GM23338 (cell line): ENCODE measurements around the gene USP3. TPM values are rescaled to one million over a fixed set of nuclear protein-coding genes. Genes with fewer than 3 reads are reported as not detected.

ENCODE experiments used
- ATAC-seq: fragments of 200-7000 bp; cut with Tn5 transposase; 3 replicates; pipeline ENCODE4 v1.9.1; 2020
- DNase-seq: peaks from one replicate; pipeline ENCODE4 v3.0.0-alpha.2; 2015; ENCODE audit warnings: low spot score
- H2AFZ ChIP-seq: fragments of 200-600 bp; sonication (generic); 2 replicates; pipeline ENCODE4 v1.8.0; 2016; ENCODE audit warnings: antibody characterized with exemption, mild to moderate bottlenecking, moderate library complexity
- H3F3A ChIP-seq: fragments of 200-600 bp; sonication (generic); replicated peaks from 2 replicates; pipeline ENCODE4 v1.8.0; 2017; ENCODE audit warnings: antibody characterized with exemption, mixed run types, low read depth
- H3K27ac ChIP-seq: fragments of 200-600 bp; sonication (generic); 2 replicates; pipeline ENCODE4 v1.6.1; 2016; ENCODE audit warnings: low read depth
- H3K27me3 ChIP-seq: fragments of 200-600 bp; sonication (generic); 2 replicates; pipeline ENCODE4 v1.8.0; 2016; ENCODE audit warnings: mild to moderate bottlenecking, mixed run types, moderate library complexity; ENCODE audit not compliant: insufficient read depth
- H3K36me3 ChIP-seq: fragments of 200-600 bp; sonication (generic); 2 replicates; pipeline ENCODE4 v1.8.0; 2016; ENCODE audit warnings: mild to moderate bottlenecking; ENCODE audit not compliant: insufficient read depth
- H3K4me1 ChIP-seq: fragments of 200-600 bp; sonication (generic); 2 replicates; pipeline ENCODE4 v1.8.0; 2016; ENCODE audit warnings: mild to moderate bottlenecking, moderate library complexity; ENCODE audit not compliant: insufficient read depth
- H3K4me2 ChIP-seq: fragments of 200-600 bp; sonication (generic); 2 replicates; pipeline ENCODE4 v1.7.1; 2017; ENCODE audit warnings: mixed run types
- H3K4me3 ChIP-seq: fragments of 200-600 bp; sonication (generic); 2 replicates; pipeline ENCODE4 v1.6.1; 2016; ENCODE audit warnings: mixed run types
- H3K79me2 ChIP-seq: fragments of 200-600 bp; sonication (generic); replicated peaks from 2 replicates; pipeline ENCODE4 v1.8.0; 2017; ENCODE audit warnings: mild to moderate bottlenecking; ENCODE audit not compliant: insufficient read depth
- H3K9me2 ChIP-seq: fragments of 200-600 bp; sonication (generic); 2 replicates; pipeline ENCODE4 v1.8.0; 2017; ENCODE audit not compliant: insufficient read depth
- H4K20me1 ChIP-seq: fragments of 200-600 bp; sonication (generic); replicated peaks from 2 replicates; pipeline ENCODE4 v1.8.0; 2017; ENCODE audit warnings: mild to moderate bottlenecking; ENCODE audit not compliant: insufficient read depth
- H3K27ac Mint-ChIP-seq: 2 replicates; pipeline ENCODE4 v1.8.0; 2020; ENCODE audit warnings: inconsistent platforms, mild to moderate bottlenecking, moderate library complexity, mixed read lengths
- H3K27me3 Mint-ChIP-seq: 3 replicates; pipeline ENCODE4 v1.8.0; 2022; ENCODE audit warnings: low read depth, mild to moderate bottlenecking, moderate library complexity, mixed read lengths, inconsistent platforms; ENCODE audit not compliant: insufficient read depth, poor library complexity
- H3K36me3 Mint-ChIP-seq: 3 replicates; pipeline ENCODE4 v1.8.0; 2021; ENCODE audit warnings: low read depth, mild to moderate bottlenecking, inconsistent platforms, moderate library complexity, mixed read lengths
- H3K4me1 Mint-ChIP-seq: 3 replicates; pipeline ENCODE4 v1.8.0; 2020; ENCODE audit warnings: mild to moderate bottlenecking, inconsistent platforms, mixed read lengths
- H3K4me3 Mint-ChIP-seq: 3 replicates; pipeline ENCODE4 v1.8.0; 2021; ENCODE audit warnings: moderate library complexity, mild to moderate bottlenecking, inconsistent platforms, mixed read lengths
- H3K9me3 Mint-ChIP-seq: 3 replicates; pipeline ENCODE4 v1.8.0; 2020; ENCODE audit warnings: moderate library complexity, mild to moderate bottlenecking, inconsistent platforms, mixed read lengths
- CREB1 ChIP-seq: fragments of 250-450 bp; sonication (Bioruptor Pico); IDR thresholded peaks from 2 replicates; pipeline ENCODE4 v1.5.0; 2020; ENCODE audit warnings: low read depth, mild to moderate bottlenecking, moderate library complexity
- CTCF ChIP-seq, 2 experiments: fragments of 200-600 bp in 1 of 2; sonication (generic) in 1 of 2; conservative IDR thresholded peaks; 2 replicates each; pipeline versions ENCODE4 v1.5.1 to v1.6.1; 2016 to 2017; ENCODE audit warnings: antibody characterized with exemption in 2 of 2, low read depth in 2 of 2, mild to moderate bottlenecking in 2 of 2, moderate library complexity in 1 of 2
- EZH2phosphoT487 ChIP-seq: fragments of 200-600 bp; sonication (generic); IDR thresholded peaks from one replicate; pipeline ENCODE4 v1.8.1; 2018; ENCODE audit warnings: antibody characterized with exemption; ENCODE audit not compliant: unreplicated experiment
- NANOG ChIP-seq: IDR thresholded peaks from 2 replicates; pipeline ENCODE4 v1.6.1; 2016; ENCODE audit warnings: antibody characterized with exemption, borderline replicate concordance
- POLR2AphosphoS5 ChIP-seq: IDR thresholded peaks from 2 replicates; pipeline ENCODE4 v1.6.1; 2016; ENCODE audit warnings: antibody characterized with exemption, low read depth
- REST ChIP-seq: IDR thresholded peaks from one replicate; pipeline ENCODE4 v1.6.1; 2018; ENCODE audit warnings: antibody characterized with exemption; ENCODE audit not compliant: unreplicated experiment
- STAT1 ChIP-seq: IDR thresholded peaks from one replicate; pipeline ENCODE4 v1.6.1; 2016; ENCODE audit warnings: antibody characterized with exemption; ENCODE audit not compliant: unreplicated experiment
- ZNF114 ChIP-seq: fragments of 250-450 bp; sonication (Bioruptor Pico); IDR thresholded peaks from 2 replicates; pipeline ENCODE4 v1.5.0; 2020; ENCODE audit warnings: mild to moderate bottlenecking, moderate library complexity
- polyA plus RNA-seq: library from polyadenylated mRNA; unstranded; fragments of >200 nt; fragmentation: Nextera tagmentation; extraction: Ambion mirVana; gene quantifications from 2 replicates; pipeline ENCODE4 v1.2.1, GENCODE V29; 2016
- total RNA-seq: library from RNA; depleted of rRNA; stranded (reverse); fragments of >200 nt; shearing (Covaris generic); gene quantifications from 2 replicates; pipeline ENCODE4 v1.2.3, GENCODE V29; 2014
- TF ChIP-seq, protein P1 (sequence below): IDR thresholded peaks from 2 replicates; pipeline ENCODE4 v1.6.1; 2016; ENCODE audit warnings: antibody characterized with exemption
- TF ChIP-seq, protein P2 (sequence below): fragments of 250-450 bp; sonication (Bioruptor Pico); IDR thresholded peaks from 2 replicates; pipeline ENCODE4 v1.5.0; 2020; ENCODE audit warnings: mild to moderate bottlenecking, moderate library complexity

The USP3 gene
- total and polyA plus RNA-seq, 2 experiments from 2014 or later = 9.7 to 9.9 TPM

- H3K36me3 ChIP-seq = no peaks in the 10 kb centered on the region
- DNase-seq (no peak), ATAC-seq (no peak)
- H3K4me1 ChIP-seq = no peaks in the 10 kb centered on the region
- H3F3A ChIP-seq = no peaks in the 10 kb centered on the region
- no peak for TF ChIP-seq REST
- no peak for TF ChIP-seq CREB1 (CRISPR knock-in tag)
- no peak for TF ChIP-seq ZNF114 (CRISPR knock-in tag)
- TF ChIP-seq, protein P1, sequence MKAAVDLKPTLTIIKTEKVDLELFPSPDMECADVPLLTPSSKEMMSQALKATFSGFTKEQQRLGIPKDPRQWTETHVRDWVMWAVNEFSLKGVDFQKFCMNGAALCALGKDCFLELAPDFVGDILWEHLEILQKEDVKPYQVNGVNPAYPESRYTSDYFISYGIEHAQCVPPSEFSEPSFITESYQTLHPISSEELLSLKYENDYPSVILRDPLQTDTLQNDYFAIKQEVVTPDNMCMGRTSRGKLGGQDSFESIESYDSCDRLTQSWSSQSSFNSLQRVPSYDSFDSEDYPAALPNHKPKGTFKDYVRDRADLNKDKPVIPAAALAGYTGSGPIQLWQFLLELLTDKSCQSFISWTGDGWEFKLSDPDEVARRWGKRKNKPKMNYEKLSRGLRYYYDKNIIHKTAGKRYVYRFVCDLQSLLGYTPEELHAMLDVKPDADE = no peak
- no peak for TF ChIP-seq CTCF (conservative IDR thresholded peaks at IDR 0.05; ENCODE audit: low read depth in 2 of 2)
- TF ChIP-seq STAT1 = no peak
- no peak for TF ChIP-seq POLR2AphosphoS5
- TF ChIP-seq, protein P2, sequence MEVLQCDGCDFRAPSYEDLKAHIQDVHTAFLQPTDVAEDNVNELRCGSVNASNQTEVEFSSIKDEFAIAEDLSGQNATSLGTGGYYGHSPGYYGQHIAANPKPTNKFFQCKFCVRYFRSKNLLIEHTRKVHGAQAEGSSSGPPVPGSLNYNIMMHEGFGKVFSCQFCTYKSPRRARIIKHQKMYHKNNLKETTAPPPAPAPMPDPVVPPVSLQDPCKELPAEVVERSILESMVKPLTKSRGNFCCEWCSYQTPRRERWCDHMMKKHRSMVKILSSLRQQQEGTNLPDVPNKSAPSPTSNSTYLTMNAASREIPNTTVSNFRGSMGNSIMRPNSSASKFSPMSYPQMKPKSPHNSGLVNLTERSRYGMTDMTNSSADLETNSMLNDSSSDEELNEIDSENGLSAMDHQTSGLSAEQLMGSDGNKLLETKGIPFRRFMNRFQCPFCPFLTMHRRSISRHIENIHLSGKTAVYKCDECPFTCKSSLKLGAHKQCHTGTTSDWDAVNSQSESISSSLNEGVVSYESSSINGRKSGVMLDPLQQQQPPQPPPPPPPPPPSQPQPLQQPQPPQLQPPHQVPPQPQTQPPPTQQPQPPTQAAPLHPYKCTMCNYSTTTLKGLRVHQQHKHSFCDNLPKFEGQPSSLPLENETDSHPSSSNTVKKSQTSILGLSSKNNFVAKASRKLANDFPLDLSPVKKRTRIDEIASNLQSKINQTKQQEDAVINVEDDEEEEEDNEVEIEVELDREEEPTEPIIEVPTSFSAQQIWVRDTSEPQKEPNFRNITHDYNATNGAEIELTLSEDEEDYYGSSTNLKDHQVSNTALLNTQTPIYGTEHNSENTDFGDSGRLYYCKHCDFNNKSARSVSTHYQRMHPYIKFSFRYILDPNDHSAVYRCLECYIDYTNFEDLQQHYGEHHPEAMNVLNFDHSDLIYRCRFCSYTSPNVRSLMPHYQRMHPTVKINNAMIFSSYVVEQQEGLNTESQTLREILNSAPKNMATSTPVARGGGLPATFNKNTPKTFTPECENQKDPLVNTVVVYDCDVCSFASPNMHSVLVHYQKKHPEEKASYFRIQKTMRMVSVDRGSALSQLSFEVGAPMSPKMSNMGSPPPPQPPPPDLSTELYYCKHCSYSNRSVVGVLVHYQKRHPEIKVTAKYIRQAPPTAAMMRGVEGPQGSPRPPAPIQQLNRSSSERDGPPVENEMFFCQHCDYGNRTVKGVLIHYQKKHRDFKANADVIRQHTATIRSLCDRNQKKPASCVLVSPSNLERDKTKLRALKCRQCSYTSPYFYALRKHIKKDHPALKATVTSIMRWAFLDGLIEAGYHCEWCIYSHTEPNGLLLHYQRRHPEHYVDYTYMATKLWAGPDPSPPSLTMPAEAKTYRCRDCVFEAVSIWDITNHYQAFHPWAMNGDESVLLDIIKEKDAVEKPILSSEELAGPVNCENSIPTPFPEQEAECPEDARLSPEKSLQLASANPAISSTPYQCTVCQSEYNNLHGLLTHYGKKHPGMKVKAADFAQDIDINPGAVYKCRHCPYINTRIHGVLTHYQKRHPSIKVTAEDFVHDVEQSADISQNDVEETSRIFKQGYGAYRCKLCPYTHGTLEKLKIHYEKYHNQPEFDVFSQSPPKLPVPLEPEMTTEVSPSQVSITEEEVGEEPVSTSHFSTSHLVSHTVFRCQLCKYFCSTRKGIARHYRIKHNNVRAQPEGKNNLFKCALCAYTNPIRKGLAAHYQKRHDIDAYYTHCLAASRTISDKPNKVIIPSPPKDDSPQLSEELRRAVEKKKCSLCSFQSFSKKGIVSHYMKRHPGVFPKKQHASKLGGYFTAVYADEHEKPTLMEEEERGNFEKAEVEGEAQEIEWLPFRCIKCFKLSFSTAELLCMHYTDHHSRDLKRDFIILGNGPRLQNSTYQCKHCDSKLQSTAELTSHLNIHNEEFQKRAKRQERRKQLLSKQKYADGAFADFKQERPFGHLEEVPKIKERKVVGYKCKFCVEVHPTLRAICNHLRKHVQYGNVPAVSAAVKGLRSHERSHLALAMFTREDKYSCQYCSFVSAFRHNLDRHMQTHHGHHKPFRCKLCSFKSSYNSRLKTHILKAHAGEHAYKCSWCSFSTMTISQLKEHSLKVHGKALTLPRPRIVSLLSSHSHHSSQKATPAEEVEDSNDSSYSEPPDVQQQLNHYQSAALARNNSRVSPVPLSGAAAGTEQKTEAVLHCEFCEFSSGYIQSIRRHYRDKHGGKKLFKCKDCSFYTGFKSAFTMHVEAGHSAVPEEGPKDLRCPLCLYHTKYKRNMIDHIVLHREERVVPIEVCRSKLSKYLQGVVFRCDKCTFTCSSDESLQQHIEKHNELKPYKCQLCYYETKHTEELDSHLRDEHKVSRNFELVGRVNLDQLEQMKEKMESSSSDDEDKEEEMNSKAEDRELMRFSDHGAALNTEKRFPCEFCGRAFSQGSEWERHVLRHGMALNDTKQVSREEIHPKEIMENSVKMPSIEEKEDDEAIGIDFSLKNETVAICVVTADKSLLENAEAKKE (CRISPR knock-in tag) = no peak
- TF ChIP-seq NANOG = no peak
- TF ChIP-seq EZH2phosphoT487 = no peak
- H3K9me3 Mint-ChIP-seq = no peaks in the 10 kb centered on the region
- no peak overlapping the region for H3K4me3 ChIP-seq
- H3K27me3 Mint-ChIP-seq = no peaks in the 10 kb centered on the region
- no peak overlapping the region for H3K27ac Mint-ChIP-seq
- H2AFZ ChIP-seq = no peak overlapping the region
- no peak overlapping the region for H3K27ac ChIP-seq
- H3K79me2 ChIP-seq = no peaks in the 10 kb centered on the region
- no peaks in the 10 kb centered on the region for H3K27me3 ChIP-seq
- H3K4me1 Mint-ChIP-seq = no peaks in the 10 kb centered on the region
- H3K4me2 ChIP-seq = no peak overlapping the region
- H3K4me3 Mint-ChIP-seq = no peak overlapping the region
- H4K20me1 ChIP-seq = no peaks in the 10 kb centered on the region
- no peaks in the 10 kb centered on the region for H3K9me2 ChIP-seq
- H3K36me3 Mint-ChIP-seq = no peaks in the 10 kb centered on the region
These were observed 72.0 kb downstream of the USP3 start for GRCh38 chr15:63576441-63576840.
